Activated naive CD8-positive, alpha-beta T cell treated with anti-CD3 and anti-CD28 coated beads, Interleukin-2, amount 50 U/mL, for 16 hours (primary cell): ENCODE data around the gene SMYD3.
"Not testable (repeated sequence)": the region's sequence is repeated elsewhere in the genome, so short reads cannot be mapped to it uniquely, and the experiment has no call there.

Source experiments
- DNase-seq: peaks from one replicate; pipeline ENCODE4 v3.0.0-alpha.2; 2020; ENCODE audit warnings: low read depth, low spot score

The SMYD3 gene

GRCh38 chr1:245718951-245719350, 788.1 kb downstream of the SMYD3 start:
- DNase-seq = no peak

GRCh38 chr1:245718123-245718522, 789.0 kb downstream of the SMYD3 start:
- DNase-seq = no peak

- DNase-seq = no peak
Observed at GRCh38 chr1:245717611-245718010, 789.5 kb downstream of the SMYD3 start.

GRCh38 chr1:245716561-245716960, 790.5 kb downstream of the SMYD3 start:
- DNase-seq = no peak

GRCh38 chr1:245715970-245716369, 791.1 kb downstream of the SMYD3 start:
- no peak for DNase-seq

GRCh38 chr1:245715291-245715701, 791.8 kb downstream of the SMYD3 start:
- DNase-seq = no peak

GRCh38 chr1:245714027-245714426, 793.1 kb downstream of the SMYD3 start:
- DNase-seq = not testable (repeated sequence)

- no peak for DNase-seq
Observed at GRCh38 chr1:245710961-245711903, 795.8 kb downstream of the SMYD3 start.

- DNase-seq = no peak
Observed at GRCh38 chr1:245707941-245708340, 799.1 kb downstream of the SMYD3 start.

- no peak for DNase-seq
Observed at GRCh38 chr1:245704765-245705164, 802.3 kb downstream of the SMYD3 start.

GRCh38 chr1:245704341-245704740, 802.7 kb downstream of the SMYD3 start:
- DNase-seq = no peak

GRCh38 chr1:245702346-245702745, 804.7 kb downstream of the SMYD3 start:
- no peak for DNase-seq

- no peak for DNase-seq
Observed at GRCh38 chr1:245701631-245702030, 805.4 kb downstream of the SMYD3 start.

- no peak for DNase-seq
Observed at GRCh38 chr1:245700631-245701030, 806.4 kb downstream of the SMYD3 start.
